SK-N-MC (cell line): ENCODE measurements around the gene CPT1C.

Experiments used
- EZH2 ChIP-seq: fragments of 200-600 bp; sonication (generic); IDR thresholded peaks from one replicate; pipeline ENCODE4 v1.6.1; 2017; ENCODE audit warnings: antibody characterized with exemption
- FOXP2 ChIP-seq: optimal IDR thresholded peaks from 2 replicates; pipeline ENCODE3; 2011; ENCODE audit warnings: mild to moderate bottlenecking, moderate library complexity; ENCODE audit not compliant: insufficient read depth; ENCODE audit errors: extremely low read length, control extremely low read depth
- POLR2AphosphoS5 ChIP-seq: IDR thresholded peaks from 2 replicates; pipeline ENCODE4 v1.6.1; 2012; ENCODE audit warnings: mild to moderate bottlenecking, low read depth, low read length, borderline replicate concordance

DNA sequence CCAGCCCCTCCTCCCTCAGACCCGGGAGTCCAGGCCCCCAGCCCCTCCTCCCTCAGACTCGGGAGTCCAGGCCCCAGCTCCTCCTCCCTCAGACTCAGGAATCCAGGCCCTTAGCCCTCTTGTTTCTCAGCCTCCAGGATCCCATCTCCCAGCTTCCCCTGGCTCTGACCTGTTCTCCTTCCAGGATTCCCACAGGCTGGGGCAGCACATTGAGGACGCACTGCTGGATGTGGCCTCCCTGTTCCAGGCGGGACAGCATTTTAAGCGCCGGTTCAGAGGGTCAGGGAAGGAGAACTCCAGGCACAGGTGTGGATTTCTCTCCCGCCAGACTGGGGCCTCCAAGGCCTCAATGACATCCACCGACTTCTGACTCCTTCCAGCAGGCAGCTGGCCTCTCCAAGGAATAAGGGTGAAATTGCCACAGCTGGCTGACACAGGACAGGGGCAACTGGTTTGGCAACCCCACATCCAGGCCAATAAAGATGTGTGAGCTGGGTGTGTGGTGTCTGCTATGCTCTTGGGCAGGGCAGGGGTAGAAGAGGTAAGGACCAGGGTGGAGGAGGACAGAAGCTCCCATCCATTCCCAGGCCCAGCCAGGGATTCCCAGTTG lies 22.4 kb downstream of the CPT1C start:
- TF ChIP-seq POLR2AphosphoS5 (no peak), FOXP2 (no peak), EZH2 (no peak)
